Cardiac fibroblast (primary cell): ENCODE results near the gene TCF4.

ENCODE experiments used
- DNase-seq, 2 donors: peaks; one replicate each; pipeline versions ENCODE4 v3.0.0 to v3.0.0-alpha.2; 2010; ENCODE audit warnings: low read depth in 2 of 2
- H3K4me3 ChIP-seq, 2 donors: replicated peaks in 1 of 2; 1 replicate in 1 of 2; 2 replicates in 1 of 2; pipeline ENCODE4 v1.5.1; 2011; ENCODE audit warnings: low read depth in 2 of 2, low read length in 2 of 2, mild to moderate bottlenecking in 2 of 2, moderate library complexity in 1 of 2
- CTCF ChIP-seq: IDR thresholded peaks from one replicate; pipeline ENCODE4 v1.5.1; 2011; ENCODE audit warnings: low read depth, mild to moderate bottlenecking, low read length, inconsistent platforms

Gene TCF4

DNA sequence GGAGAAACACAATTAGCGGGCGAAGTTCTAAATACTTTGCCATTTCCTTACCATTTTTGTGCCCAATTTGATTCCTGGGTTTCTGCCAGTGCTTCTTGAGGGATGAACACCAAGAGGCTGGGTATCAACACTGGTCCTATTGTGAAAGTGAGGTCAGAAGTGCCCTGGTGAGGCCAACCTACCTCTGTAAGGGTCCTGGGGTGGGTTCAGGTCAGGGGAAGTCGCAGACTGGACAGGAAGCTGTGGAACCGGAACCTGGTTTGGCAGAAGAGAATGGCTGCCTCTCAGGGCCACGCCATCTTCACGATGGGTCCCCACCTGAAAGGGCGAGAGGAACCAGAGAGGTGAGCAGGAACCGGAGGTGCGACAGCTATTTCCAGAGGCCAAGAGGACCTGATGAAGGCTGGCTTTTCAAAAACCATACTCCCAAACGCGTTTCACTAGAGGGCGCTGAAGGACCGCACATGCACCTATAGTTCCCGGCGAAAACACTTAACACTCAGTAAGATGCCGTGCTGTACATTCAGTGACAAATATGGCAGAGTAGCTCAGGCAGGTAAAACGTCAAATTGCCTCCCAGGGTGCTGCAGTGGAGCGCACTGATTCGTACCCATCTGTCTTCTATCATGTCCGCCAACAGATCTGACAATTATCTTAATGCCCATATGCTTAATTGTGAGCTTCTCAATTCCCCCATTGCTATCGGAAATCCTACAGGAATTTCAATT lies 353.5 kb downstream of the TCF4 start:
- peak; percentile 81 for TF ChIP-seq CTCF
- peak; percentile 87 to 88 for DNase-seq
- H3K4me3 ChIP-seq, result no peak overlapping the region

DNA sequence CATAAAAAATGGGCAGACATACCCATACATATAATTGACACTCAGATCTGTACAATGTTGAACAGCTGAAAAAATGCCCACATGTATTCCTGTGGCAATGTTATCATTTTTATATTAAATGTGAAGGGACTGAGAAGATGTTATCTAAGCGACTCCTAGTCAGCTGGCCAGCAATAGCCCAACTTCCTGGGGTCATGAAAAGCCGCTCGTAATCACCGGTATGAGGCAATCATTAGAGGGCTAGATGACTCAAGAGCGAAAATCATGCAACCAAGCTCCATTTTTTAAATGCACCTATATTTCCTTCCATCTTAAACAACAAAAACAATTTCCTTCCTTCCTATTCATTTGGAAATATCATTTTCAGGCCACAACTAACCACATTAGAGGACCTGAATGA lies 354.1 kb downstream of the TCF4 start:
- no peak overlapping the region for H3K4me3 ChIP-seq
- DNase-seq, result peak; percentile 53 to 82
- no peak for TF ChIP-seq CTCF

GRCh38 chr18:55232506-55232905 lies 355.5 kb downstream of the TCF4 start:
- H3K4me3 ChIP-seq, result no peak overlapping the region
- TF ChIP-seq CTCF, result no peak
- no peak for DNase-seq

GRCh38 chr18:55229682-55230081 lies 358.3 kb downstream of the TCF4 start:
- H3K4me3 ChIP-seq, result no peak overlapping the region
- TF ChIP-seq CTCF, result no peak
- no peak for DNase-seq

DNA sequence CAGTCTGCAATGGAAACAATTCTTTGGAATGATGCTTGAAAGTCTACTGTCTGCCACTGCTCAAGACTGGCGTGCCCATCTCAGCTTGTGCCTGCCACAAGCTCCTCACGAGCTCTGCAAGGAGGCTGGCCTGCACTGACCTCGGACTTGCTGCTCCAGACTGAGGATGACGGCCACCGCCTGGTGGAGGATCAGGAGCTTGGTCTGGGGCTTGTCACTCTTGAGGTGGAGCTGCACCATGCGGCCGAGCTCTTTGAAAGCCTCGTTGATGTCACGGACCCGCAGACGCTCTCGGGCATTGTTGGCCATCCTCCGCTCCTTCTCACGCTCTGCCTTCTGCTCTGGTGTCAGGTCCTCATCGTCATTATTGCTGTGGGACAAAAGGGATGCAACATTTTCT lies 359.3 kb downstream of the TCF4 start:
- H3K4me3 ChIP-seq, result no peak overlapping the region
- TF ChIP-seq CTCF, result no peak
- DNase-seq, result no peak

DNA sequence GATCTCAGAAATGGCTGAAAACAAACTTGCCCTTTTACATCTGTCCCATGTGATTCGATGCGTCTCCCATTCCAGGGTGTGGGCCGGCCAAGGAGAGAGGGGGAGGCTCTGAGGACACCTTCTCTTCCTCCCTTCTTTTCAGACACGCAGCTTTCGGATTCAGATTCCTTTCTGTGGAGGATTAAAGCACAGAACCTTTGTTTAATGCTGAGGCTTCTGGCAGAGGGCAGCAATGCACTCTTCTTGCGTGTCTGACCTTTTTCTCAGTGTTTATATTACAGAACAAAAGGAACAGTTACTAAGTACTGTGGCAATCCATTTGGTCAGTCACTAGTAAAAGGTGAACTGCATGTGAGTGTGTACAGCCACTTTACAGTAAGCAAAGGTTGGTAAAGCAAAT lies 359.8 kb downstream of the TCF4 start:
- H3K4me3 ChIP-seq, result no peak overlapping the region
- DNase-seq, result peak in 1 of 2 donors; percentile 59
- TF ChIP-seq CTCF, result no peak

DNA sequence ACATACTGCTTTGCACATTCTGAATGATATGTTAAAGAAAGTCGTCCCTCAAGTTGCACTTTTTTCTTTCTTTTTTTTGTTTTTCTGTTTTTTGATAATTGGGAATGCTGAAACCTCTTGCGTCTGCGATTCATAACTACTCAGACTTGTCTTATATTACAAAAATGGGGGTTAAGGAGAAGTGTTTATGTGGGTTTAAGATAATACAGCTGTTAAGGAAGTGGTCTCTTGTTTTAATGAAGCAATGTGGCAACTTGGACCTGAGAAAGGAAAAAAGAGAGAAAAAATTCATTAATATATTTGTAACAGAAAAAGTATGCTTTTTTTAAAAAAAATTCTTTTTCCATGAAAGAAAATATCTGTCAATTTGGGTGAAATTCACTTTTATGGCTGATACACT lies 360.2 kb downstream of the TCF4 start:
- H3K4me3 ChIP-seq, result no peak overlapping the region
- DNase-seq, result no peak
- TF ChIP-seq CTCF, result no peak
